ENCODE results near the gene ZCCHC17. TPM values are rescaled to one million over a fixed set of nuclear protein-coding genes. Genes with fewer than 3 reads are reported as not detected.

ZCCHC17 gene
- total RNA-seq, 1 donor from 2014 or later = 64.5 TPM

DNA sequence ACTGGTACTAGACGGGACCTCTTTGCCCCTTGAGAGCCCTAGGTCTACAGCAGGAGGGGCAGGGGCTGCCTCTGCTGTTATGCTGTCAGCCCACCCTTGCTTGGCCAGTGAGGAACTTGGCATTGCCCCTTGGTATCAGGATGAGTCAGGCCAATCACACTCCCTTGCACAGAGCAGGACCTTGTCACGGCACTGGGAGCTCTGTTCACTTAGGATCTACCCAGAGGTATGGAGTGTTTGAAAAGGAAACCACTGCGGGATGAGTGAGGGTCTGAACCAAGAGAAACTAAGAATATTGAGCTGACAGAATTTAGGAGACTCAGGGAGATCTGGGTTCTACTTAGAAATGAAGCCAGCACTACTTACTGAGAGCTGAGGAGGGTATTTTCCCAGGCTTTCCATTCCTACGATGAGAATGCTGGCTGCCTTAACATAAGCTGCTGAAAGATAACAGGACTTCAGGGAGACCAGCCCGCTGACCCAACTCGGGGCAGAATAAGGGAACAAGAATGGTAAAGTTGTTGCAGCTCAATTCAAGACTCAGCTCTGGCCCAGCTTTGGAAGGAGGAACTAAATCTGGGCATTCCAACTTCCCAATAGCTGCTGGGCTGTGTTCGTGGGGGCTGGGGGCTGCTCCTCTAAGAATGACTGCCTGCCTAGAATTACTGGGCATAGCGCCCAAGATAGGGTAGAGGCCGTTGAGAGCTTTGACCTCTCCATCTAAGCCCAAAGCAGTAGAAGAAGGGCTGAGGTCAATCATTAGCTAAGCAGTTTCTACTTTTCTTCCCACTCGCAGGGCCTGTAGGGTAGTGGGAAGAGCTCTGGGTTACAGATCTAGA lies 74.5 kb downstream of the ZCCHC17 start:
- no peak for DNase-seq
- TF ChIP-seq, protein P1, sequence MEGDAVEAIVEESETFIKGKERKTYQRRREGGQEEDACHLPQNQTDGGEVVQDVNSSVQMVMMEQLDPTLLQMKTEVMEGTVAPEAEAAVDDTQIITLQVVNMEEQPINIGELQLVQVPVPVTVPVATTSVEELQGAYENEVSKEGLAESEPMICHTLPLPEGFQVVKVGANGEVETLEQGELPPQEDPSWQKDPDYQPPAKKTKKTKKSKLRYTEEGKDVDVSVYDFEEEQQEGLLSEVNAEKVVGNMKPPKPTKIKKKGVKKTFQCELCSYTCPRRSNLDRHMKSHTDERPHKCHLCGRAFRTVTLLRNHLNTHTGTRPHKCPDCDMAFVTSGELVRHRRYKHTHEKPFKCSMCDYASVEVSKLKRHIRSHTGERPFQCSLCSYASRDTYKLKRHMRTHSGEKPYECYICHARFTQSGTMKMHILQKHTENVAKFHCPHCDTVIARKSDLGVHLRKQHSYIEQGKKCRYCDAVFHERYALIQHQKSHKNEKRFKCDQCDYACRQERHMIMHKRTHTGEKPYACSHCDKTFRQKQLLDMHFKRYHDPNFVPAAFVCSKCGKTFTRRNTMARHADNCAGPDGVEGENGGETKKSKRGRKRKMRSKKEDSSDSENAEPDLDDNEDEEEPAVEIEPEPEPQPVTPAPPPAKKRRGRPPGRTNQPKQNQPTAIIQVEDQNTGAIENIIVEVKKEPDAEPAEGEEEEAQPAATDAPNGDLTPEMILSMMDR (IDR thresholded peaks at IDR 0.05; ENCODE audit: partially characterized antibody, unreplicated experiment) = no peak
- Mint-ChIP-seq H3K4me3 (ENCODE audit: unreplicated experiment) (peak overlapping the region; percentile 87), H3K9me3 (ENCODE audit: unreplicated experiment) (peaks cover 3% of the 10 kb centered on the region), H3K36me3 (ENCODE audit: unreplicated experiment) (no peaks in the 10 kb centered on the region), H3K4me1 (ENCODE audit: low read depth, unreplicated experiment) (peaks cover 35% of the 10 kb centered on the region), H3K27me3 (ENCODE audit: unreplicated experiment) (peaks cover 9% of the 10 kb centered on the region), H3K27ac (ENCODE audit: unreplicated experiment) (no peak overlapping the region)

DNA sequence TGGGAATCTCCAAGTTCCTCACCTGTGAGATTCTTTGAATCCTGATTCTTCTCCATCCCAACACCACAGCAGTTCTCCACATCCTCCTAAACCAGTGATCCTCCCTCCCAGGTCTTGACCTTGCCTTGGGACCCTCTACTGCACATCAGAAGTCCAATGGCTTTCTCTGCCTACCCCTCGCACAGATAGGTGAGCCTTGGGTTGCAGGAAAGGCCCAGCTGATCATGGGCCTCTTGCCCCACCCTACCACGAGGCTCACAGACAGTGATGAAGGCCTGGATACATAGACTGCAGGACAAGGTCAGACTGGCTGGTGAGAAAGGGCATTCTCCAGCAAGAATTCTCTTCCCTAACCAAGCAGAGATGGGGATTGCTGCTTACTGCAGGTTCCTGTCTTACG lies 75.2 kb downstream of the ZCCHC17 start:
- Mint-ChIP-seq H3K4me1 (ENCODE audit: low read depth, unreplicated experiment) (peaks cover 40% of the 10 kb centered on the region), H3K36me3 (ENCODE audit: unreplicated experiment) (no peaks in the 10 kb centered on the region), H3K27me3 (ENCODE audit: unreplicated experiment) (peaks cover 9% of the 10 kb centered on the region), H3K27ac (ENCODE audit: unreplicated experiment) (peak overlapping the region; percentile 82), H3K4me3 (ENCODE audit: unreplicated experiment) (peak overlapping the region; percentile 87), H3K9me3 (ENCODE audit: unreplicated experiment) (peaks cover 6% of the 10 kb centered on the region)
- no peak for DNase-seq
- TF ChIP-seq, protein P1 (IDR thresholded peaks at IDR 0.05; ENCODE audit: partially characterized antibody, unreplicated experiment) = no peak

DNA sequence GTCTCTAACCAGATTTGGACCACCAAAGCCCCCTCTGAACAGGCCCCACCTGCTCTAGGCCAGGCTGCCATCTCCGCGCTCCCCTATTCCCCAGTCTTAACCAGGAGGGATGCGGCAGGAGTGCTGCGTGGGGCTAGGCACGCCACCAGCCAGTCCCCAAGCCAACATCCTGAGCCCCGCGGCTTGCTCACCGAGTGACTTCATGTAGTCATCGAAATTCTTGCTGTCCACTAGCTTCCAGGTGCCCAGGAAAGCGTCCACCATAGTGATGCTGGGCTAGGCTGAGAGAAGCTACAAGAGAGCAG lies 75.9 kb downstream of the ZCCHC17 start:
- DNase-seq = no peak
- TF ChIP-seq, protein P1 (IDR thresholded peaks at IDR 0.05; ENCODE audit: partially characterized antibody, unreplicated experiment) = no peak
- H3K9me3 Mint-ChIP-seq (ENCODE audit: unreplicated experiment) = peaks cover 6% of the 10 kb centered on the region
- H3K4me3 Mint-ChIP-seq (ENCODE audit: unreplicated experiment) = peak overlapping the region; percentile 87
- H3K27ac Mint-ChIP-seq (ENCODE audit: unreplicated experiment) = peak overlapping the region; percentile 82
- H3K36me3 Mint-ChIP-seq (ENCODE audit: unreplicated experiment) = no peaks in the 10 kb centered on the region
- H3K27me3 Mint-ChIP-seq (ENCODE audit: unreplicated experiment) = peaks cover 13% of the 10 kb centered on the region
- peaks cover 44% of the 10 kb centered on the region for H3K4me1 Mint-ChIP-seq (ENCODE audit: low read depth, unreplicated experiment)

DNA sequence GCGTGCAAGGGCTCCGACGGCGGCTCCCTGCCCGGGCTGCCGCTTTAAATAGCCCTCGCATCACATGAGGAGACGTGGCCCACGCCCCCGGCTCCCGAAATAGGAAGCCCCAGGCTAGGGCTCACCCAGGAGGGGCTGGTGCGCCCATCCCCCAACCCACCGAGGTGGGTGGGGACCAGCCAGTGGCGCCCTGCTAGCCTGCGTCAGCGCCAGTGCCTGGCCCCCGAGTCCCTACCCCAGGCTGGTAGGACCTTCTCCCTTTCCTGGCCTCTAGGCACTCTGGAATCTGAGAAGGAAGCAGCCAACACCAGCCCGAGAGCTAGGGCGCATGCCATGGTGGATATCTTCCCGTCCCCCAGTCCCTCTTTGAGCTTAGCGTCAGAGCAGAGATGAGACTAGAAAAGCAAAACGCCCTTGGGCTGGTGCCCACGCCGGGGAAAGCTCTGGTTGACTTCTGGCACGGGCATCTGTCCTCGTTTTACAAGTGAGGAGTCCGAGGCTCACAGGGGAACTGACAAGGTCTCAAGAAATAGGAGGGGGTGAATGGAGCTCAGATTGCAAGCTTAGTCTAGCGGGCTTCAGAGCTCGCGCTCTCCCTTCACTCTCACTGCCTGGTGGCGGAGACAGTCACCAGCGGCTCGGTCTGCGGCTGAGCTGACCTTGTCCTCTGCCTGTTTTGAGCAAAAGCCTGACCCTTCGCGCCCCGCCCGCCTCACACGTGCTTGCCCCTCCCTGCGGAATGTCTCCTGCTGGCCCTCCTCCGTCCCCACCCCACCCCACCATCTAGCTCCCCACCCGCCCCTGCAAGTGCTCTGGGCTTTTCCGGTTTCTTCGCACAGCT lies 76.4 kb downstream of the ZCCHC17 start, which contains the start of gene FABP3:
Gene FABP3 (minus strand): TSS at position 21 of the 841 bp plus-strand sequence. CDS start 62 bp downstream, outside the sequence.
- H3K4me3 Mint-ChIP-seq (ENCODE audit: unreplicated experiment) = peak within 1 kb of the TSS; percentile 87
- no peaks in the 10 kb centered on the region for H3K36me3 Mint-ChIP-seq (ENCODE audit: unreplicated experiment)
- H3K9me3 Mint-ChIP-seq (ENCODE audit: unreplicated experiment) = peaks cover 3% of the 10 kb centered on the region
- peak within 1 kb of the TSS; percentile 97 for H3K27ac Mint-ChIP-seq (ENCODE audit: unreplicated experiment)
- DNase-seq = peak; percentile 89
- TF ChIP-seq, protein P1 (IDR thresholded peaks at IDR 0.05; ENCODE audit: partially characterized antibody, unreplicated experiment) = no peak
- peaks cover 50% of the 10 kb centered on the region for H3K4me1 Mint-ChIP-seq (ENCODE audit: low read depth, unreplicated experiment)
- H3K27me3 Mint-ChIP-seq (ENCODE audit: unreplicated experiment) = peaks cover 13% of the 10 kb centered on the region

Measured in glutamatergic neuron (in vitro differentiated cells).